ENCODE measurements around the gene PUM2.

DNA sequence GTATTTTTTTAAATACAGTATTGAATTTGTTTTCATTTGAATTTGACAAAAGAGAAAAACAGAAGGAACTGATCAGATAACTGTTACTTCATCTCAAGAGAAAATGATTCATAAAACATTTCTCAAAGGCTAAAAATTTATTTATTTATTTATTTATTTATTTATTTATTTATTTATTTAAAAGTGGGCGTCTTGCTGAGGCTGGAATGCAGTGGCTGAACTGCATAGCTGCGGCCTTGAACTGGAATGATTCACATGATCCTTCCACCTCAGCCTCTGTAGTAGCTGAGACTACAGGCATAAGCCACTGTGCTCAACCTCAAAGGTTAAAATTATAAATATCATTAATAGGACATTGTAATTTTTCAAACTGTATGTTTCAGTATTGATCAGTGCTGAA lies 4.5 kb upstream of the PUM2 start:
- TF ChIP-seq, protein P1, sequence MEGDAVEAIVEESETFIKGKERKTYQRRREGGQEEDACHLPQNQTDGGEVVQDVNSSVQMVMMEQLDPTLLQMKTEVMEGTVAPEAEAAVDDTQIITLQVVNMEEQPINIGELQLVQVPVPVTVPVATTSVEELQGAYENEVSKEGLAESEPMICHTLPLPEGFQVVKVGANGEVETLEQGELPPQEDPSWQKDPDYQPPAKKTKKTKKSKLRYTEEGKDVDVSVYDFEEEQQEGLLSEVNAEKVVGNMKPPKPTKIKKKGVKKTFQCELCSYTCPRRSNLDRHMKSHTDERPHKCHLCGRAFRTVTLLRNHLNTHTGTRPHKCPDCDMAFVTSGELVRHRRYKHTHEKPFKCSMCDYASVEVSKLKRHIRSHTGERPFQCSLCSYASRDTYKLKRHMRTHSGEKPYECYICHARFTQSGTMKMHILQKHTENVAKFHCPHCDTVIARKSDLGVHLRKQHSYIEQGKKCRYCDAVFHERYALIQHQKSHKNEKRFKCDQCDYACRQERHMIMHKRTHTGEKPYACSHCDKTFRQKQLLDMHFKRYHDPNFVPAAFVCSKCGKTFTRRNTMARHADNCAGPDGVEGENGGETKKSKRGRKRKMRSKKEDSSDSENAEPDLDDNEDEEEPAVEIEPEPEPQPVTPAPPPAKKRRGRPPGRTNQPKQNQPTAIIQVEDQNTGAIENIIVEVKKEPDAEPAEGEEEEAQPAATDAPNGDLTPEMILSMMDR (IDR thresholded peaks at IDR 0.05) = no peak
- TF ChIP-seq POLR2A (IDR thresholded peaks at IDR 0.05) = no peak
